K562 (cell line): ENCODE measurements around the gene SULT1A2. TPM values are rescaled to one million over a fixed set of nuclear protein-coding genes. Genes with fewer than 3 reads are reported as not detected.

Source experiments
- BRD4 ChIP-seq: fragments of 200-600 bp; sonication (generic); IDR thresholded peaks from 2 replicates; pipeline ENCODE4 v1.6.1; 2017; ENCODE audit warnings: inconsistent platforms
- EP400 ChIP-seq: fragments of 450-650 bp; IDR thresholded peaks from 2 replicates; pipeline ENCODE4 v1.6.1; 2017; ENCODE audit warnings: antibody characterized with exemption, mild to moderate bottlenecking, moderate library complexity
- ERF ChIP-seq: fragments of 450-650 bp; formaldehyde crosslinking; IDR thresholded peaks from 2 replicates; pipeline ENCODE4 v1.4.0; 2020; ENCODE audit warnings: mild to moderate bottlenecking, mixed read lengths
- HSF4 ChIP-seq: fragments of 250-450 bp; sonication (Bioruptor Pico); IDR thresholded peaks from 2 replicates; pipeline ENCODE4 v2.1.2; 2022; ENCODE audit warnings: mild to moderate bottlenecking, moderate library complexity, borderline replicate concordance
- KLF13 ChIP-seq: fragments of 450-650 bp; IDR thresholded peaks from 2 replicates; pipeline ENCODE4 v1.6.1; 2016; ENCODE audit warnings: missing genetic modification characterization, low read depth, mild to moderate bottlenecking, missing compliant biosample characterization, moderate library complexity, borderline replicate concordance
- MBD1 ChIP-seq: fragments of 250-450 bp; sonication (Bioruptor Pico); IDR thresholded peaks from 2 replicates; pipeline ENCODE4 v1.8.0; 2022; ENCODE audit warnings: inconsistent platforms
- NCOA4 ChIP-seq: fragments of 450-650 bp; IDR thresholded peaks from 2 replicates; pipeline ENCODE4 v1.6.1; 2018; ENCODE audit warnings: mild to moderate bottlenecking; ENCODE audit not compliant: partially characterized antibody
- NR1H2 ChIP-seq: sonication (generic); formaldehyde crosslinking; IDR thresholded peaks from 2 replicates; pipeline ENCODE4 v1.4.0; 2020; ENCODE audit warnings: mild to moderate bottlenecking, missing genetic modification reagents
- SMARCB1 ChIP-seq: IDR thresholded peaks from 2 replicates; pipeline ENCODE4 v1.6.1; 2011; ENCODE audit warnings: improper control_type of control experiment, low read depth; ENCODE audit not compliant: insufficient read length
- TAF9B ChIP-seq: fragments of 450-650 bp; IDR thresholded peaks from 2 replicates; pipeline ENCODE4 v1.6.1; 2018; ENCODE audit warnings: mild to moderate bottlenecking; ENCODE audit not compliant: partially characterized antibody
- ZBTB17 ChIP-seq: fragments of 450-650 bp; formaldehyde crosslinking; IDR thresholded peaks from 2 replicates; pipeline ENCODE4 v1.4.0; 2020; ENCODE audit warnings: mild to moderate bottlenecking
- ZMIZ1 ChIP-seq, 2 experiments: fragments of 150-350 bp in 1 of 2; IDR thresholded peaks; 2 replicates each; pipeline ENCODE4 v1.6.1; 2012 to 2016; ENCODE audit warnings: low read depth in 2 of 2, low read length in 2 of 2, mild to moderate bottlenecking in 1 of 2, moderate library complexity in 1 of 2
- polyA plus RNA-seq, 8 experiments: library from polyadenylated mRNA; depleted of rRNA in 4 of 8; stranded (reverse) in 5 of 8; unstranded in 3 of 8; fragments of >200 nt; fragmentation: Nextera tagmentation in 2 of 8; fragmentation: Illumina TruSeq in 1 of 8; extraction: Ambion mirVana in 2 of 8; extraction: Trizol in 1 of 8; gene quantifications; 2 replicates each; pipeline versions ENCODE4 v1.2.1 to v1.2.3, GENCODE V29; 2011 to 2014; ENCODE audit warnings: inconsistent platforms in 1 of 8, missing spikeins in 1 of 8
- total RNA-seq, 7 experiments: library from RNA; depleted of rRNA in 6 of 7; stranded (reverse); fragments of >200 nt in 6 of 7; fragmentation: Illumina TruSeq in 2 of 7; extraction: Trizol in 2 of 7; gene quantifications; 2 replicates each; pipeline versions ENCODE4 v1.2.1 to v1.2.3, GENCODE V29; 2011 to 2021; ENCODE audit warnings: low replicate concordance in 1 of 7
- TF ChIP-seq, protein P1 (sequence below): sonication (generic); formaldehyde crosslinking; IDR thresholded peaks from 2 replicates; pipeline ENCODE4 v1.8.0; 2022; ENCODE audit warnings: missing genetic modification reagents, mild to moderate bottlenecking, moderate library complexity, borderline replicate concordance
- TF ChIP-seq, protein P2 (sequence below): sonication (generic); formaldehyde crosslinking; IDR thresholded peaks from 2 replicates; pipeline ENCODE4 v1.8.0; 2022; ENCODE audit warnings: mild to moderate bottlenecking, low read depth, missing genetic modification reagents
- TF ChIP-seq, protein P3 (sequence below): fragments of 450-650 bp; IDR thresholded peaks from 2 replicates; pipeline ENCODE4 v1.6.1; 2018; ENCODE audit not compliant: partially characterized antibody

SULT1A2 gene
- total and polyA plus RNA-seq, 9 of the 15 experiments (the other 6 are each of a cell fraction or from before 2014, with no cell fraction given), result 0.73 to 3.2 (median 1.7) TPM

DNA sequence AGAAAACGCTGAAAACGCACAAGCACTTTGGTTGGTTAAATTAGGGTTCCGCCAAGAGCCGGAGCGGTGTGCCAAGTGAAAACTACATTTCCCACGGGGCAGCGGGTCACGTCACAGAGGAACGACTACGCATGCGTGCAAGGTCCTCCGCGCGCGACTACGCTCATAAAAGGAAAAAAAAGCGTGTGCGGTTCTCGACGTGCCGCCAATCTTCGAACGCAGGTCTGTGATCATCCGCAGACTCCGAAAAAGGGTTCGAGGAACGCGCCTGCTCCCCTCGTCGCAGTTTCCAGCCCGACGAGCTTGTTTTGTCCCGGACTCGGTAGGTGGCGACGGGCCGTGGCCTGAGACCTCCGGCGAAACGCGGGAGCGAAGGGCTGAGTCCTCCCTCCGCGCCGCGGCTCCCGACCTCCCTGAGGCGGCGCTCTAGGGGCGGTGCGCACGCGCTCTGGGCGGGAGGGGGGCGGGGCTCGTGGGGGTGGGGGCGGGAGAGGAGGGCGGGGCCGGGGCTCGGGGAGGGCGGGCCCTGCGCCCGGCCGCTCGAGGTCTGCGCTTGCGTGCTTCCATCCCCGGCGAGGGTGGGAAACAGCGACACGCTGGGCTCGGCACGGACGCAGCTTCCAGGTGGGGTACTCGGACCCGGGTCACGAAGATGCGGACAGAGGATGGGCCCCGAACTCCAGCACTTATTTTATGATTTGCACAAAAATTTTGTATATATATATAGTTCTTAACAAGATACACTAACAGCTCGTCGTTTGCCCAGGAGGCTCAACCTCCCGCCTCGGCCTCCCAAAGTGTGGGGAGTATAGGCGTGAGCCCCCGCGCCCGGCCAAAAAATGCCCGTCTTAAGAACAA is 42.8 kb downstream of the SULT1A2 start, which contains the start of gene SGF29 (continued):
- TF ChIP-seq, protein P1, sequence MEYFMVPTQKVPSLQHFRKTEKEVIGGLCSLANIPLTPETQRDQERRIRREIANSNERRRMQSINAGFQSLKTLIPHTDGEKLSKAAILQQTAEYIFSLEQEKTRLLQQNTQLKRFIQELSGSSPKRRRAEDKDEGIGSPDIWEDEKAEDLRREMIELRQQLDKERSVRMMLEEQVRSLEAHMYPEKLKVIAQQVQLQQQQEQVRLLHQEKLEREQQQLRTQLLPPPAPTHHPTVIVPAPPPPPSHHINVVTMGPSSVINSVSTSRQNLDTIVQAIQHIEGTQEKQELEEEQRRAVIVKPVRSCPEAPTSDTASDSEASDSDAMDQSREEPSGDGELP (CRISPR knock-in tag), result peak; percentile 56; the same call in 1 of the 2 replicates
- TF ChIP-seq KLF13 (tag) (0 out of 2 replicates have a peak, but pooled peaks have one; percentile 62), ZBTB17 (peak; percentile 66; the same call in 1 of the 2 replicates), BRD4 (no peak), TAF9B (peak; percentile 53), EP400 (peak; percentile 95), SMARCB1 (no peak), ERF (CRISPR knock-in tag) (peak; percentile 92), HSF4 (no peak), MBD1 (no peak), NR1H2 (CRISPR knock-in tag) (no peak), ZMIZ1 (IDR thresholded peaks at IDR 0.05; ENCODE audit: low read depth in 2 of 2, low read length in 2 of 2) (no peak), NCOA4 (no peak)
- TF ChIP-seq, protein P2, sequence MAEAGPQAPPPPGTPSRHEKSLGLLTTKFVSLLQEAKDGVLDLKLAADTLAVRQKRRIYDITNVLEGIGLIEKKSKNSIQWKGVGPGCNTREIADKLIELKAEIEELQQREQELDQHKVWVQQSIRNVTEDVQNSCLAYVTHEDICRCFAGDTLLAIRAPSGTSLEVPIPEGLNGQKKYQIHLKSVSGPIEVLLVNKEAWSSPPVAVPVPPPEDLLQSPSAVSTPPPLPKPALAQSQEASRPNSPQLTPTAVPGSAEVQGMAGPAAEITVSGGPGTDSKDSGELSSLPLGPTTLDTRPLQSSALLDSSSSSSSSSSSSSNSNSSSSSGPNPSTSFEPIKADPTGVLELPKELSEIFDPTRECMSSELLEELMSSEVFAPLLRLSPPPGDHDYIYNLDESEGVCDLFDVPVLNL (CRISPR knock-in tag), result 0 out of 2 replicates have a peak, but pooled peaks have one; percentile 65
- TF ChIP-seq, protein P3, sequence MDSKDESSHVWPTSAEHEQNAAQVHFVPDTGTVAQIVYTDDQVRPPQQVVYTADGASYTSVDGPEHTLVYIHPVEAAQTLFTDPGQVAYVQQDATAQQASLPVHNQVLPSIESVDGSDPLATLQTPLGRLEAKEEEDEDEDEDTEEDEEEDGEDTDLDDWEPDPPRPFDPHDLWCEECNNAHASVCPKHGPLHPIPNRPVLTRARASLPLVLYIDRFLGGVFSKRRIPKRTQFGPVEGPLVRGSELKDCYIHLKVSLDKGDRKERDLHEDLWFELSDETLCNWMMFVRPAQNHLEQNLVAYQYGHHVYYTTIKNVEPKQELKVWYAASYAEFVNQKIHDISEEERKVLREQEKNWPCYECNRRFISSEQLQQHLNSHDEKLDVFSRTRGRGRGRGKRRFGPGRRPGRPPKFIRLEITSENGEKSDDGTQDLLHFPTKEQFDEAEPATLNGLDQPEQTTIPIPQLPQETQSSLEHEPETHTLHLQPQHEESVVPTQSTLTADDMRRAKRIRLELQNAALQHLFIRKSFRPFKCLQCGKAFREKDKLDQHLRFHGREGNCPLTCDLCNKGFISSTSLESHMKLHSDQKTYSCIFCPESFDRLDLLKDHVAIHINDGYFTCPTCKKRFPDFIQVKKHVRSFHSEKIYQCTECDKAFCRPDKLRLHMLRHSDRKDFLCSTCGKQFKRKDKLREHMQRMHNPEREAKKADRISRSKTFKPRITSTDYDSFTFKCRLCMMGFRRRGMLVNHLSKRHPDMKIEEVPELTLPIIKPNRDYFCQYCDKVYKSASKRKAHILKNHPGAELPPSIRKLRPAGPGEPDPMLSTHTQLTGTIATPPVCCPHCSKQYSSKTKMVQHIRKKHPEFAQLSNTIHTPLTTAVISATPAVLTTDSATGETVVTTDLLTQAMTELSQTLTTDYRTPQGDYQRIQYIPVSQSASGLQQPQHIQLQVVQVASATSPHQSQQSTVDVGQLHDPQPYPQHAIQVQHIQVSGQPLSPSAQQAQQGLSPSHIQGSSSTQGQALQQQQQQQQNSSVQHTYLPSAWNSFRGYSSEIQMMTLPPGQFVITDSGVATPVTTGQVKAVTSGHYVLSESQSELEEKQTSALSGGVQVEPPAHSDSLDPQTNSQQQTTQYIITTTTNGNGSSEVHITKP, result no peak
